Keratinocyte (primary cell): ENCODE measurements around the gene CACNG5.

Experiments
- EZH2 ChIP-seq: IDR thresholded peaks from one replicate; pipeline ENCODE4 v1.6.1; 2012; ENCODE audit warnings: inconsistent platforms, mild to moderate bottlenecking, low read length, moderate library complexity
- TF ChIP-seq, protein P1 (sequence below), 3 experiments: IDR thresholded peaks in 1 of 3; conservative IDR thresholded peaks in 1 of 3; optimal IDR thresholded peaks in 1 of 3; 2 replicates in 2 of 3; 3 replicates in 1 of 3; pipeline versions ENCODE3 to v1.5.1; 2011; ENCODE audit warnings: low read length in 3 of 3, mild to moderate bottlenecking in 3 of 3, moderate library complexity in 2 of 3, control low read depth in 1 of 3, inconsistent platforms in 1 of 3; ENCODE audit not compliant: insufficient read depth in 2 of 3; ENCODE audit errors: extremely low read depth in 1 of 3

DNA sequence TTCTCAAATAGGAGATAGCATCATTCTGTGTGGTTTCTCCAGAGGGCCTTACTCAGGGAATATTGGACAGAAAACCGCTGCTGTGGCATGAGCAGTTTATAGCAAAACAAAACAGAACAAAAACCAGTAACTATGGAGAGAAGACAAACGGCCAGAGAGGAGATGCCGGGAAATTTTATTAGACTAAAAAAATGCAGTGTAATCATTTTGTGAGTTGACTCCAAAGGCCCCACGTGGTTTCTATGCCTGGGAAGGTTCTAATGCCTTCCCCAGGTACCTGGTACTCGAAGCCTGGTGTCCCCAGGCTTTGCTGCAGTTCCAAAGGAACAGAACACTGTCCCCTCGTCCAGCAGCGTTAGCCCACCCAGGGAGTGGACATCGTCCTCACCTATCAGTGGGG lies 12.9 kb upstream of the CACNG5 start:
- TF ChIP-seq, protein P1, sequence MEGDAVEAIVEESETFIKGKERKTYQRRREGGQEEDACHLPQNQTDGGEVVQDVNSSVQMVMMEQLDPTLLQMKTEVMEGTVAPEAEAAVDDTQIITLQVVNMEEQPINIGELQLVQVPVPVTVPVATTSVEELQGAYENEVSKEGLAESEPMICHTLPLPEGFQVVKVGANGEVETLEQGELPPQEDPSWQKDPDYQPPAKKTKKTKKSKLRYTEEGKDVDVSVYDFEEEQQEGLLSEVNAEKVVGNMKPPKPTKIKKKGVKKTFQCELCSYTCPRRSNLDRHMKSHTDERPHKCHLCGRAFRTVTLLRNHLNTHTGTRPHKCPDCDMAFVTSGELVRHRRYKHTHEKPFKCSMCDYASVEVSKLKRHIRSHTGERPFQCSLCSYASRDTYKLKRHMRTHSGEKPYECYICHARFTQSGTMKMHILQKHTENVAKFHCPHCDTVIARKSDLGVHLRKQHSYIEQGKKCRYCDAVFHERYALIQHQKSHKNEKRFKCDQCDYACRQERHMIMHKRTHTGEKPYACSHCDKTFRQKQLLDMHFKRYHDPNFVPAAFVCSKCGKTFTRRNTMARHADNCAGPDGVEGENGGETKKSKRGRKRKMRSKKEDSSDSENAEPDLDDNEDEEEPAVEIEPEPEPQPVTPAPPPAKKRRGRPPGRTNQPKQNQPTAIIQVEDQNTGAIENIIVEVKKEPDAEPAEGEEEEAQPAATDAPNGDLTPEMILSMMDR (optimal IDR thresholded peaks at IDR 0.05 in 1 of 3, IDR thresholded peaks at IDR 0.05 in 1 of 3, conservative IDR thresholded peaks at IDR 0.05 in 1 of 3; ENCODE audit: extremely low read depth in 1 of 3, insufficient read depth in 2 of 3, low read length in 3 of 3), result no peak
- TF ChIP-seq EZH2, result no peak
